GM18502 (cell line): ENCODE data around the gene PFDN2.
"Not testable (repeated sequence)": the region's sequence is repeated elsewhere in the genome, so short reads cannot be mapped to it uniquely, and the experiment has no call there.

Source experiments
- ATAC-seq: cut with Tn5 transposase; IDR thresholded peaks from one replicate; pipeline ENCODE4 v1.9.1; 2021; ENCODE audit warnings: mild to moderate bottlenecking; ENCODE audit not compliant: unreplicated experiment, poor library complexity

Gene PFDN2

DNA sequence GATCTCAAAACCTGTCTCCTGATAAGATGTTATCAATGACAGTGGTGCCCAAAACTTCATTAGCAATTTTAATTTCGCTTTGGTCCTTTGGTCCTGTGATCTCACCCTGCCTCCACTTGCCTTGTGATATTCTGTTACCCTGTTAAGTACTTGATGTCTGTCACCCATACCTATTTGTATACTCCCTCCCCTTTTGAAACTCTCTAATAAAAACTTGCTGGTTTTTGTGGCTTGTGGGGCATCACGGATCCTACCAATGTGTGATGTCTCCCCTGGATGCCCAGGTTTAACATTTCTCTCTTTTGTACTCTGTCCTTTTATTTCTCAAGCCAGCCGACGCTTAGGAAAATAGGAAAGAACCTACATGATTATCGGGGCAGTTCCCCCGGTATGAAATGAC lies 53.9 kb downstream of the PFDN2 start:
- not testable (repeated sequence) for ATAC-seq

DNA sequence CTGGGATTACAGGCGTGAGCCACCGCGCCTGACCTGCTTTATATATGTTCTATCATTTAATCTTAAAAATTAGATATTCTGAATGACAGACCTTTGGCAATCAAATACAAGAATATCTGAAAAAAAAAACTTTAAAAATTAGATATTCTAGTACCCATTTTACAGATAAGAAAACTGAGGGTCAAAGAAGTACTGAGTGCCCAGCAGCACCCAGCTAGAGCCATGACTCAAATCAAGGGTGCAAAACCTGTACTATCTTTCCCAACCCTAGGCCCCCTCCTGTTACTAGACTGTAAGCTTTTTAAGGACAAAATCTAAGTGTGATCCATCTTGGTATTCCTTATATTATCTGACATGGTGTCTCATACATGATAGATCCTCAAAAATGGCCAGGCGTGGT lies 56.4 kb downstream of the PFDN2 start:
- no peak for ATAC-seq

DNA sequence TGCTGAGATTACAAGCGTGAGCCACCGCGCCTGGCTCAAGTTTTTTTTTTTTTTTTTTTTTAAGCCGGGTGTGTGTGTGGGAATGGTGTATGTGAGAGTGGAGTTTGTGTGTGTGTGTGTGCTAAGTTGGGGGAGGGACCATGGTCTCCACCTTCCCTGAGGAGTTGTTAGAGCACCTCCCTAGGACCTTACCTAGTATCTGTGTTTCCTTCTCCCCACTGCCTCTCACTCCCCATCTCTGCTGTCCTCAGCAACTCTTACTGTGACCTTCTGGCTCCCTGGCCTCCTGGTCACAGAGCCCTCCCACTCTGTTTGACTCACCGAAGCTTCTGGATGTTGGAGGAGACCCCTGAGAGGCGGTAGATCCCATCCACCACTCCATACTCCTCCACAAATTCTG lies 58.5 kb downstream of the PFDN2 start:
- no peak for ATAC-seq

DNA sequence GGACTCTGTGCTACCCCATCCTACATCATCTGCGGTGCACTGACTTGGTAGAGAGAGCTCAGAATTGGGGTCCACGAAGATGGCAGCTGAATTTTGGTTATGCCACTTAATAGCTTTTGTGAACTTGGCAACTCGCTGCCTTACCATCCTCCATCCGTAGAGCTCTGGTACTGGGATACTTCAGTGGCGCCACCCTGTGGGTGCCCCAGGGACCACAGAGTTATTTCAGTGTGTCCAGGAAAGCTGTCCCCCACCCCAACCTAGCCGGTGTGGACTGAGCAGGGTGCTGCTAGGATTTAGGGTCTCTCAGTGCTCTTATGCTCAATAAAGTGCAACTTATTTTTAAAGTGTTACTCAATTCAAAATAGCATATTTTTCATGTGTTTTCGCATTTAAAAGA lies 63.0 kb downstream of the PFDN2 start:
- ATAC-seq: no peak

GRCh38 chr1:161054232-161054631 lies 63.6 kb downstream of the PFDN2 start:
- ATAC-seq: no peak

DNA sequence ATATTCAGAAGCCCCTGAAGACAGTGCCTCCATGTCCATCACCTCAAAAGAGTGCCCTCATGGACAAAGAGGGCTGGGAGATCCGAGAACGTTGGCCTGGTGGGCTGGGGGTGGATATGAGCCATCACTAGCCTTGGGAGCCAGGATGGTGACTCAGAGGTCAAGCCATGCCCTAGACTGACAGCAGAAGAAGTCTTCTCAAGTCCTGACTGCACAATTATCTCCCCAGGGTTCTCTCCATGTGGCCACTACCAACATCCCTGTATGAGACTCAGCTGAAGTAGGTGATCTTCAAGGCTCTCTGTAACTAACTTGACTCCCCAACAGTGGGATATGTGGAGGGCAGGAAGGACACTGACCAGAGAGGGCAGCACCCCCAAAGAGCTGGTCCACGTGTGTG lies 64.9 kb downstream of the PFDN2 start:
- ATAC-seq: no peak

DNA sequence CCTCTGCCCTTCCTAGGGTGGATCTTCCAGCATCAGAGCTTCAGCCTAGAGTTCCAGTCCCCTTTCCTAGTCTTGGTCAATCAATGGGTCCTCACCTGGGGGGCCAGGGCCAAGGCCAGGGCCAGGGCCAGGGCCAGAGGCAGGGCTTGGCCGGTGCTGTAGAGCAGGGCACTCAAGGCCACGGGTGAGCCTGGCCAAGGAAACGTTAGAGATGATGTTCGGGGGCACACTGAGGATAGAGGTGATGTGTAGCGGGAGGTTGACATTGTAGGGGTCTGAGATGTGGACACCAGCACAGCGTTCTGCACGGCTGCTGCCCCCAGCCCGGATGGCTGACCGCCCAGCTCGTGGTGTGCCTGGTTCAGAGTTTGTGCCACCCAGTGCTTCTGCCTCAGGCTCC lies 66.6 kb downstream of the PFDN2 start:
- no peak for ATAC-seq
